ENCODE results near the gene L3MBTL3. TPM values are rescaled to one million over a fixed set of nuclear protein-coding genes. Genes with fewer than 3 reads are reported as not detected.

The L3MBTL3 gene
- total RNA-seq, 1 experiment from 2014 or later = 4.7 TPM

DNA sequence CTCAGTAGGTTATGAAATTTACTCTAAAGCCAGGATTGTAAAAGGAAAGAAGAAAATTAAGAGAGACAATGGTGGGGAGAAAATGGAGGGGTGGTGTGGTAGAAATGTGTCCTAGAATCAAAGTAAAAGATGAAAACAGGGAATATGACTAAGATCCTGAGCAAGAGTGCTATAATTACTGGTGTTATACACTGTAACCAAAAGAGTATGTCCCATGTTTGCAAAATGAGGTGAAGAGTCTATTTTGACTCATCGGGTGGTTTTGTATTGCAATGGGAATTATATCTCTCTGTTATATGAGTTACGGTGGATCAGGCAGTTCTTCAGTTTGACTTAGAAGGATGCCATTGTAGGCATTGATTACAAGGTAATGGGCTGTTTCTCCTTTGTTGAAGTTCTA is 8.5 kb downstream of the L3MBTL3 start:
- no peaks in the 10 kb centered on the region for H3K9me3 ChIP-seq (ENCODE audit: control insufficient read depth, low read depth, low read length)
- H3K23me2 ChIP-seq (ENCODE audit: insufficient read length, low read depth, low read length, poor library complexity, severe bottlenecking) = no peaks in the 10 kb centered on the region
- H3K27me3 Mint-ChIP-seq (ENCODE audit: low read depth) = peaks cover 4% of the 10 kb centered on the region; the same call in 1 of the 2 replicates
- H2BK15ac ChIP-seq (ENCODE audit: low read depth, low read length) = no peak overlapping the region
- DNase-seq = no peak
- no peak overlapping the region for H3K23ac ChIP-seq (ENCODE audit: insufficient read length, low read depth, low read length)
- no peak overlapping the region for H2BK12ac ChIP-seq (ENCODE audit: insufficient read length, low read depth, low read length)
- no peak overlapping the region for H4K91ac ChIP-seq (ENCODE audit: insufficient read length, low read depth, low read length)
- no peak overlapping the region for H2BK5ac ChIP-seq (ENCODE audit: insufficient read length, low read length)
- H2BK20ac ChIP-seq (ENCODE audit: low read depth, low read length, poor library complexity, severe bottlenecking) = no peak overlapping the region
- no peaks in the 10 kb centered on the region; a peak in 2 of 7 replicates for H3K36me3 Mint-ChIP-seq (ENCODE audit: insufficient read depth in 1 of 3, low read depth in 3 of 3)
- no peak overlapping the region for H3K4ac ChIP-seq (ENCODE audit: low read depth, low read length)
- no peaks in the 10 kb centered on the region for H3K79me2 ChIP-seq (ENCODE audit: insufficient read depth, low read length)
- no peaks in the 10 kb centered on the region for H3K9me3 Mint-ChIP-seq
- H3T11ph ChIP-seq (ENCODE audit: low read length) = no peak overlapping the region
- H3K18ac ChIP-seq (ENCODE audit: insufficient read length, low read depth, low read length) = no peak overlapping the region
- no peak overlapping the region for H2BK120ac ChIP-seq (ENCODE audit: low read depth, low read length, poor library complexity, severe bottlenecking)
- no peaks in the 10 kb centered on the region for H3K4me1 Mint-ChIP-seq
- no peak overlapping the region for H4K5ac ChIP-seq (ENCODE audit: insufficient read length, low read depth, low read length)
- H4K8ac ChIP-seq (replicated peaks; ENCODE audit: insufficient read length, low read depth, low read length) = no peak overlapping the region
- no peaks in the 10 kb centered on the region for H3K4me1 ChIP-seq (ENCODE audit: insufficient read depth, low read length)
- no peak overlapping the region for H3K14ac ChIP-seq (ENCODE audit: insufficient read depth, low read length)
- H2AK5ac ChIP-seq (ENCODE audit: insufficient read length, low read length) = no peak overlapping the region
- no peaks in the 10 kb centered on the region for H4K20me1 ChIP-seq (ENCODE audit: control insufficient read depth, insufficient read depth, insufficient read length)
- no peak for TF ChIP-seq CTCF (conservative IDR thresholded peaks at IDR 0.05)
- WGBS (ENCODE audit: extremely low coverage, insufficient read length, low lambda C conversion rate) = no CpG with 5 or more reads among the region's 2 CpGs
- H3K27me3 ChIP-seq (ENCODE audit: insufficient read depth, low read length) = no peaks in the 10 kb centered on the region
- H3K27ac ChIP-seq (ENCODE audit: insufficient read length, low read depth, low read length) = no peak overlapping the region
- no peak overlapping the region for H3K4me2 ChIP-seq (ENCODE audit: insufficient read depth, insufficient read length, low read length)
- no peak overlapping the region for H3K56ac ChIP-seq (ENCODE audit: insufficient read length, low read depth, low read length)
- H2AFZ ChIP-seq (ENCODE audit: low read length) = no peak overlapping the region
- no peak overlapping the region for H3K27ac Mint-ChIP-seq
- no peak overlapping the region for H3K4me3 Mint-ChIP-seq
- H3K9ac ChIP-seq (ENCODE audit: extremely low read depth, insufficient read length, low read length) = no peak overlapping the region
- H3K79me1 ChIP-seq (ENCODE audit: insufficient read depth, low read depth, low read length, poor library complexity, severe bottlenecking) = no peaks in the 10 kb centered on the region
